GM18505 (cell line): Measurements from ENCODE around the gene CTSH.
"Not testable (repeated sequence)": the region's sequence is repeated elsewhere in the genome, so short reads cannot be mapped to it uniquely, and the experiment has no call there.

ENCODE experiments used
- ATAC-seq: cut with Tn5 transposase; IDR thresholded peaks from one replicate; pipeline ENCODE4 v1.9.1; 2021; ENCODE audit not compliant: unreplicated experiment
- POLR2A ChIP-seq: IDR thresholded peaks from 4 replicates; pipeline ENCODE4 v1.6.1; 2011; ENCODE audit warnings: borderline replicate concordance; ENCODE audit not compliant: insufficient read depth, insufficient read length; ENCODE audit errors: extremely low read depth

CTSH gene

GRCh38 chr15:78928616-78929093, 16.2 kb downstream of the CTSH start:
- TF ChIP-seq POLR2A, result no peak
- no peak for ATAC-seq

- not testable (repeated sequence) for ATAC-seq
These were observed 16.7 kb downstream of the CTSH start for GRCh38 chr15:78928176-78928575.

GRCh38 chr15:78927077-78927790, 17.6 kb downstream of the CTSH start:
- no peak for TF ChIP-seq POLR2A
- no peak for ATAC-seq

- no peak for ATAC-seq
- TF ChIP-seq POLR2A, result no peak
These were observed 18.7 kb downstream of the CTSH start for GRCh38 chr15:78925956-78926743.

GRCh38 chr15:78925076-78925624, 19.7 kb downstream of the CTSH start:
- no peak for ATAC-seq

GRCh38 chr15:78923480-78924360, 21.1 kb downstream of the CTSH start:
- no peak for TF ChIP-seq POLR2A
- no peak for ATAC-seq

More at GRCh38 chr15:78925076-78925624, 19.7 kb downstream of the CTSH start:
- no peak for TF ChIP-seq POLR2A

- no peak for TF ChIP-seq POLR2A
- ATAC-seq, result no peak
These were observed 21.8 kb downstream of the CTSH start for GRCh38 chr15:78923015-78923414.

- TF ChIP-seq POLR2A, result peak; percentile 33
- ATAC-seq, result no peak
These were observed 22.3 kb downstream of the CTSH start for GRCh38 chr15:78922527-78922926.

- ATAC-seq, result no peak
- TF ChIP-seq POLR2A, result peak; percentile 1
These were observed 22.9 kb downstream of the CTSH start for GRCh38 chr15:78921940-78922339.

GRCh38 chr15:78921517-78921916, 23.3 kb downstream of the CTSH start:
- TF ChIP-seq POLR2A, result peak; percentile 45
- ATAC-seq, result no peak

GRCh38 chr15:78917888-78918287, 27.0 kb downstream of the CTSH start:
- TF ChIP-seq POLR2A, result no peak
- ATAC-seq, result no peak

- no peak for ATAC-seq
- TF ChIP-seq POLR2A, result no peak
These were observed 28.8 kb downstream of the CTSH start for GRCh38 chr15:78916088-78916487.
